RPMI8226 (cell line): Measurements from ENCODE around the gene CCDC85A.

Source experiments
- DNase-seq: peaks from one replicate; pipeline ENCODE4 v3.0.0-alpha.2; 2015

CCDC85A gene

GRCh38 chr2:56195563-56195962, 11.8 kb downstream of the CCDC85A start:
- no peak for DNase-seq

DNA sequence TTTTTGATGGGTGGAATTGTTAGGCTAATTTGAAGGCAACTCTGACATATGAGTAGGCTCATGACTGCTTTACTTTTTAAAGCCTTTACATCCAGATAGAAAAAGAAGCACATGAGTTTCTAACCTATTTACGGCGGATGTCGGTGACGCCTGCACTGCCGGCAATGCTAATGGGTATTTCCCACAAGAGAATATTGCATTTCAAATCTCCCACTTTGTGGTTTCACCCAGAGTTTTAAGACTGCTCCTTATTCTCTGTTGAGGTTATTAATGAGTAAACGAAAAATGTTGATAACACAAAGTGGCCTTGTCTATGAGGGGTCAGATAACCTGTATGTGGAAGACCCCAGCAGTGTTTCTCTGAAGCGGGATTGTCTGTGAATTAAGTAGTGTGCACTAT, 14.0 kb downstream of the CCDC85A start:
- DNase-seq = no peak

- no peak for DNase-seq
These were observed 15.1 kb downstream of the CCDC85A start for GRCh38 chr2:56198936-56199335.

DNA sequence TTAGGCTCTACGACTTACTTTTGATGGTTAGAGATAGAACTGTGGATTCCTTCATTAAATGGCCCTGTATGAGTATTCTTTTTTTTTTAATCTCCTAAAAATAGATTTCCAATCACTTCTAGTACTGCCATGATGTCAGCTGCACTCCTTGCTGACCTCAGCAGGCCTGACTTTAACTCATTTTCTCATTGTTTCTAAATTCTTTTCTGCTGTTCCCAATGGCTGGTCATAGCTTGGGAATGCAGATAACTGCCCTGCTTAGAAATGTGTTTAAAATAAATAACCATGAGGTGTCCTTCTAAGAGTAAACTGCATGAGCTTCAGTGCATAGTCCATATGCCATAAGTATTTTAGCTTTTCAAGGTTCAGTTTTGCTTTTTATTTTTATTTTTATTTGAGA, 15.7 kb downstream of the CCDC85A start:
- DNase-seq = no peak

- DNase-seq = no peak
These were observed 18.8 kb downstream of the CCDC85A start for GRCh38 chr2:56202381-56203121.

DNA sequence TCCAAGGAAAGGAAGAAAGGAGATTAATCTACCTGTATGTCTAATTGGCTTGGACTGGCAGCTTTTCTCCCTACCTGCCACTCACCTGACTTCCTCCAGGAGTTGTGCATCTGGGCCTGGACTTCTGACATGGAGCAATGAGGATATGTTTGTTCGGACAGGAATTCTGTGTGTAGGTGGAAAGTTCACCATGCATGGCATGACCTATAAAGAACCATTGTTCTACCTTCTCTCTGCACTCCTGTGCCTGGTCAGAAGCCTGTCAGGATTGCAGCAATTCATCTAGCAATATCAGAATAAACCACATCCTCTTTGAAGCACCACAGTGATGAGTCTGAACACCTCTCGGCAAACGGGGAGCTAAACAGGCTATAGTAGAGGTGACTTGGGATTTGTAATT, 20.8 kb downstream of the CCDC85A start:
- DNase-seq = no peak

- DNase-seq = no peak
These were observed 22.5 kb downstream of the CCDC85A start for GRCh38 chr2:56206250-56206649.

DNA sequence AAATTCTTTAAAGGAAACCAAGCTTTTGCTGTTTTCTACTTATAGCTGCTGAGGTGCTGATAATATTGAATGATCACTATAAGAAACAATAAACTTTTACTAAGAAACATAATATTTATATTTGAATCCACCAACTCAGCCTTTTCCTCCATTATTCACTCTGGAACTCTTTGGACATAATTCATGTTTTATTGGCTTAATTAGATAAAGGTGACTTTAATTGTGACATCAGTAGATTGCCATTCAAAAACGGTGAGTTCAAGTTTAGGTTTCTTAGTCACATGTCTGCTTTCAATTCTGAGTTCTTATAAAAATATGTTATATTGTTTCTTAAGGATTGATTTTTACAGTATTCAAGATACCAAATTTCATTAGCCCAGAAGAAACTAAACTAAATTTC, 24.0 kb downstream of the CCDC85A start:
- DNase-seq = no peak

- no peak for DNase-seq
These were observed 24.6 kb downstream of the CCDC85A start for GRCh38 chr2:56208380-56208779.

DNA sequence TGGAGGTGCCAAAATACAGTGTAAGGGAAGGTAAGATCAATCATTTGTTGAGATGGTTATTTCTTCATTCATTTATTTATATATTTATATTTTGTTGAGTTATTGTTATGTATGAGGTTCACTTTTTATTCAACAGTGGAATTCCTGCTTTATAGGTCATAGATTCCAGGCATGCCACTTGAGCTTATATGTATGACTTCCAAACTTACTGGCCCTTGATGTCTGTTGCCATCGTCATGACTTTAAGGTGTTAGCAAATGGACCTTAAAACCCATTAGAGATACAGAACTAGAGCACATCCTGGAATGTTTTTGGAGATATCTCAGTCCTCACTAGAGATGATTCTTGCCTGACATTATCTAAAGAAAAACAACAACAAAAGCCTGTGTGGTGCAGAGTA, 25.9 kb downstream of the CCDC85A start:
- no peak for DNase-seq

- DNase-seq = no peak
These were observed 26.5 kb downstream of the CCDC85A start for GRCh38 chr2:56210291-56210690.

- DNase-seq = no peak
These were observed 27.3 kb downstream of the CCDC85A start for GRCh38 chr2:56211048-56211447.

DNA sequence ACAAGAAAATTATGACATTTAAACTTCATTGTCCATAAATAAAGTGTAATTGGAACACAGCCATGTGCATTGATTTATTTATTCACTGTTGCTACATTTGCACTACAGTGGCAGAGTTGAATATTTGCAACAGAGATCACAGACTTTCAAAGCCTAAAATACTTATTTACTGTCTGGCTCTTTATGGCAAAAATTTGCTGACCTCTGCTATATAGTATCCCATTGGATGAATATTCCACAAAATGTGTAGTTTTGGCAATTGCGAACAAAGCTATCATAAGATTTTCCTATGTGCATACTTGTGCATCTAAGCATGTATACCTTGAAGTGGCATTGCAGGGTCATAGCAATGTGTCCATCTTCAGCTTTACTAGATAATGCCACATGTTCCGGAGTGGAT, 32.1 kb downstream of the CCDC85A start:
- no peak for DNase-seq

DNA sequence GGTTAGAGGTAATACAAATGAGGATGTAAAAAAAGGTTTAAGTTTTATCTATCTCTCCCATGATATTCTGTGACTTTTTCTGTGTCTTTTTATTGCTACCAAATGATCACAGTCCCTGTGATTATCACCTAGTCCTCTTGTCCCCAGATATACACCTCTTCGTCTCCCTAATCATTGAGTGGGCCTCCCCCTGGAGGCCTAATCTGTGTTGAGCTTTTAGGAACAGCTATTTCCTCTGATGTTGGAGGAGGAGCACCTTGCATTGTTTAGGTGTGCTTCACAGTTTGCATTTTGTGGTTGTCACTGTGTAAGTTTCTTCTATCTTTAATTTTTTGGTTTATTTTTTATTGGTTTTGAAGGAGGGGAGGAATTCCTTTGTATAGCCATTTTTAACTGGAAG, 33.3 kb downstream of the CCDC85A start:
- DNase-seq = no peak

GRCh38 chr2:56222481-56222880, 38.7 kb downstream of the CCDC85A start:
- DNase-seq = no peak

DNA sequence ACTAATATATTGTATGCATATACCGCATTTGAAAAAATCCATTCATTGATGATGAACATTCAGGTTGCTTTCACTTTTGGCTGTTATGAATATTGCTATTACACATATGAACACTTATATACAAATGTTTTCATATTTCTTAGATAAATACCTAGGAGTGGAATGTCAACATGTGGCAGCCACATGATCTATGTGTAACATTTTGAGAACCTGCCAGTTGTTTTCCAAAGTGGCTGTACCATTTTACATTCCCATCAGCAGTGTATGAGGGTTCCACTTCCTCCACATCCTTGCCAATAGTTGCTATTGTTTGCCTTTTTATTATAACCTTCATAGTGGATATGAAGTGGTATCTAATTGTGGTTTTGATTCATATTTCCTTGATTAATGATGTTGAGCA, 40.5 kb downstream of the CCDC85A start:
- no peak for DNase-seq

GRCh38 chr2:56227811-56228210, 44.0 kb downstream of the CCDC85A start:
- no peak for DNase-seq

- DNase-seq = no peak
These were observed 45.7 kb downstream of the CCDC85A start for GRCh38 chr2:56229397-56230060.

GRCh38 chr2:56230156-56230555, 46.4 kb downstream of the CCDC85A start:
- DNase-seq = no peak

DNA sequence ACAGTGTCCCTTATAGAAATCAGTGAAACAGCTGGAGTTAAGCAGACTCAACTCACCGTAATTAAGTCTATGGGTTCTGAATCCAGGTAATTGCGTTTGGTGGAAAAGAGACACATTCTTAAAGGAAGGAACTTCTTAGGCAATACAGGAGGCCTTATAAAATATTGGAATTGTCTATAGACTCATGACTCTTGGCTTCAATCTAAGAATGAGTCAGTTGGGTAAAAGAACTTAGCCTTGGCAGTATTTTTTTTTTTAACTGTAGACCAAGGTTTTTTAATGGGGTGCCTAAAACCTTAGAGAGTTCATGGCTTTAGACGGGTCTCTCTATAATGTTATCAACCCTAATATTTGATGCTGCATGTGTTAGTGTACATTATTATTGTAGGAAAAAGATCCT, 47.6 kb downstream of the CCDC85A start:
- DNase-seq = no peak

GRCh38 chr2:56232912-56233311, 49.1 kb downstream of the CCDC85A start:
- no peak for DNase-seq

DNA sequence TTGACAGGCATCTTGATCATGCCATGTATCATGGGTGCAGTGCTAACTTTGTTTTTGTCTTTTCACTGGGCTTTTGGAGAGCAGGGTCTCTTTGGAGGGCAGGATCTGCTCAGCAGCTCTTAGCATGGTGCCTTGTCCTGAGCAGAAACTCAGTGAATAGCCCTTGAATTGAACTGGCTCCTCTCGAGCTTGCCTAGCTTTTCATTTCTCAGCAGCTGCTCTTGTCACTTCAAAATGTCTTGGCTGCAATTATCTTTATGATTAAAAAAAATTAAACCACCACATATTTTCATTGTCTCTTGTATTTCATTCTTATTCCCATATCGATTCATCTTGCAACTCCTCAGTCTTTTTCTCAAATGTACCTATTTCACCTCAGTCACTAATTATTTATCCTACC, 50.5 kb downstream of the CCDC85A start:
- DNase-seq = no peak

DNA sequence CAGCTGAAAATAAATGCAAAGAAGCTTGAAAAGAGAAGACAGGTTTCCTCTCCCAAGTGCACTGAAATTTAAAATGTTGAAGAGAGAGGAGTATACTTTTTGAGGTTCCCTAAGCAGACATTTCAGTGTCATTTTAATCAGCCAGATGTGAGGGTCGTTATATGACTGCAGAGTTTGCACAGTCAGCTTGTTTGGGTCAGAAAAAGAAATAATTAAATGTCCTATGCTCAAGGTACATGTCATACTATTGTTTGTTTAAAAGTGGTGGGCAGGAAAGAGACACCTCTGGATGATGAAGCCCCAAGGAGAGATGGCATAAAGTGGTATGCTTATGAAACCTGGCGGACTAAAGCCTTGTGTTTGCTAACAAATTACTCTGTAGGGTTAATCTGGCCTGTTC, 55.2 kb downstream of the CCDC85A start:
- DNase-seq = no peak

DNA sequence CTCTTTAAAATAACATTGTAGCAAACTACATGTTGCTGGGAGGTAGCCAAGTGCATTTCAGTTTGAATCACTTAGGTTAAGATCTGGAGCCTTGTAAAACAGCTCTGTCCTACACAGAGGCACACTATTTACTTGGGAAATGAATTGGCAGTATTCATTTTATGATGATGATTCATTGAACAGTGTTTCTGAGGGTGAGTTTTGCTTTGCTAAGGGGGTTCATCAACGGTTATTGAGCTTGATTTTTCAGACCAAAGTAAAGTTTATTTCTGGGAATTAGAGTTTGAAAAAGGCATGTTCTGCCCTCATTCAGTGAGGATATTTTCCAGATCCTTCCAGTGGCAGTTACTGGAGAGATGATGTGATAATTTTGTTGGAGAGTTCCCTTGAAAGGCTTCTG, 55.6 kb downstream of the CCDC85A start:
- DNase-seq = no peak

GRCh38 chr2:56240210-56240609, 56.4 kb downstream of the CCDC85A start:
- no peak for DNase-seq
